ENCODE measurements around the gene HOXA9.

The HOXA9 gene

GRCh38 chr7:27124902-27125689 lies 40.2 kb downstream of the HOXA9 start:
- TF ChIP-seq CTCF (IDR thresholded peaks at IDR 0.05; ENCODE audit: low read depth, low read length, missing control alignments) = no peak
- H3K4me3 ChIP-seq (ENCODE audit: low read depth, low read length) = no peak overlapping the region
- no peak for DNase-seq (ENCODE audit: low read depth)

- TF ChIP-seq CTCF (IDR thresholded peaks at IDR 0.05; ENCODE audit: low read depth, low read length, missing control alignments) = no peak
- no peak for DNase-seq (ENCODE audit: low read depth)
- H3K4me3 ChIP-seq (ENCODE audit: low read depth, low read length) = no peak overlapping the region
Measured at GRCh38 chr7:27124096-27124901, 41.0 kb downstream of the HOXA9 start.

- DNase-seq (ENCODE audit: low read depth) = no peak
- no peak overlapping the region for H3K4me3 ChIP-seq (ENCODE audit: low read depth, low read length)
- no peak for TF ChIP-seq CTCF (IDR thresholded peaks at IDR 0.05; ENCODE audit: low read depth, low read length, missing control alignments)
Measured at GRCh38 chr7:27123477-27124053, 41.8 kb downstream of the HOXA9 start.

DNA sequence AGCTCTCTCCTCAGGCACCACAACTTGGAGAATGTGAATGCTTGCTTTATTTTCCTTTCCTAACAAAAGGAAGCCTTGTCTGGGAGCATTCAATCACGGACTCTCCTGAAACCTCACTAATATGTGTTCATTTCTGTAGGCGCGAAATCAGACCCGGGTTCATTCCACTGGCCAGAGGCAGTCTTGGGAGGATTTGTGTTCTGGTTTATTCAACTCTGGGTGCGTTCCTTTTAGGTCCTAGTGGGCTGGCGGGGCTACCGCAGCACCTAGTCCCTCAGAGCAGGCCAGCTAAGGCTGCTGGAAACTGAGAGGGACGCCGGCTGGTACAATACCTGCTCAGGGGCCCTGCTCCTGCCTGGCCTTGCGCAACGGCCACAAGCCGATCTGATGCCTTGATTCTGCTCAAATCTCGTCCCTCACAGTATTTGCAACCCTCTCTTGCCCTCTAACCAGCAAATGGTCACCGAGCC lies 42.3 kb downstream of the HOXA9 start:
- no peak overlapping the region for H3K4me3 ChIP-seq (ENCODE audit: low read depth, low read length)
- TF ChIP-seq CTCF (IDR thresholded peaks at IDR 0.05; ENCODE audit: low read depth, low read length, missing control alignments) = no peak
- DNase-seq (ENCODE audit: low read depth) = no peak

DNA sequence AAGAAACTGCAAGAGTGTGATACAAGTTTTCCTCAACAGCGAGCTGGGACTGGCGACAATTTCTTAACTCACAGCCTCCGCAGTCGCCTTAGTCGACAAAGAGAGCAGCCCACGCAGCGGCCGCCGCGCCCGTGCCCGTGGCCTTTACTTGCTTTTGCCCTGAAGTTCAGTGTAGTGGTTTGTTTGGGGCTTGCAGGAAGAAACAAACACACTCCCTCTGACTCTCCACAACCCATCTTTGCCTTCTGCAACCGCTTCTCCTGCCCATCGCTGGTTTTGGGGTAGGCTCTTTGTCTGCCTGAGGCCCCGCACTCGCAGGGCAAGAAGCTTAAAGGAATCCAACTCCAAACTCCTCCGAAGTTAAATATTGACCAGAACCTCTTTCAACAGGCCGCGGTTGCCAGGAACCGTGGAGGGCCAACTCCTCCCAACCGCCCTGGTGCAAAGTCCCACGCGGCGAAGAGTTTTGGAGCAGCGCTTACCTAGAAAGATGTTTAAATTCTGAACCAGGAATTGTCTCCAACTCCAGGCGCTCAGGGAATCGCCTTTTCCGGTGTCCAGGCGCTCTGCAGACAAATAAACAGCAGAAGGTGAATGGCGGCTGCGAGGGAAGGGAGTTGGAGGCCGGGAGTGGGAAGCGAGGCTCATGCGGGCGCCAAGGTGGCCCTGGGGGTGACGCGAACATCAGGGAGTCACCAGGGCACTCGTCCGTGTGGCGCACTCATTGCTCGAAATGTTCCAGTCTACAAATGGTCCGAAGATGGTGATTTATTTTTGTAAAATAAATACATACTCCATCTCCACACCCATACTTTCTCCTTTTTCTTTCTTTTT lies 43.0 kb downstream of the HOXA9 start:
- H3K4me3 ChIP-seq (ENCODE audit: low read depth, low read length) = no peak overlapping the region
- DNase-seq (ENCODE audit: low read depth) = no peak
- TF ChIP-seq CTCF (IDR thresholded peaks at IDR 0.05; ENCODE audit: low read depth, low read length, missing control alignments) = no peak

GRCh38 chr7:27121684-27122076 lies 43.7 kb downstream of the HOXA9 start:
- no peak for TF ChIP-seq CTCF (IDR thresholded peaks at IDR 0.05; ENCODE audit: low read depth, low read length, missing control alignments)
- H3K4me3 ChIP-seq (ENCODE audit: low read depth, low read length) = no peak overlapping the region
- DNase-seq (ENCODE audit: low read depth) = no peak
